HG03520 (cell line): ENCODE measurements around the gene ACAD11.
"Not testable (repeated sequence)": the region's sequence is repeated elsewhere in the genome, so short reads cannot be mapped to it uniquely, and the experiment has no call there.

Experiments used
- ATAC-seq: cut with Tn5 transposase; IDR thresholded peaks from one replicate; pipeline ENCODE4 v1.9.1; 2021; ENCODE audit warnings: mild to moderate bottlenecking, moderate library complexity; ENCODE audit not compliant: unreplicated experiment

The ACAD11 gene

DNA sequence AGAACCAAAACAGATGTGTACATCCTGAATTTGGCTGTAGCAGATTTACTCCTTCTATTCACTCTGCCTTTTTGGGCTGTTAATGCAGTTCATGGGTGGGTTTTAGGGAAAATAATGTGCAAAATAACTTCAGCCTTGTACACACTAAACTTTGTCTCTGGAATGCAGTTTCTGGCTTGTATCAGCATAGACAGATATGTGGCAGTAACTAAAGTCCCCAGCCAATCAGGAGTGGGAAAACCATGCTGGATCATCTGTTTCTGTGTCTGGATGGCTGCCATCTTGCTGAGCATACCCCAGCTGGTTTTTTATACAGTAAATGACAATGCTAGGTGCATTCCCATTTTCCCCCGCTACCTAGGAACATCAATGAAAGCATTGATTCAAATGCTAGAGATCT, 59.0 kb downstream of the ACAD11 start:
- not testable (repeated sequence) for ATAC-seq

DNA sequence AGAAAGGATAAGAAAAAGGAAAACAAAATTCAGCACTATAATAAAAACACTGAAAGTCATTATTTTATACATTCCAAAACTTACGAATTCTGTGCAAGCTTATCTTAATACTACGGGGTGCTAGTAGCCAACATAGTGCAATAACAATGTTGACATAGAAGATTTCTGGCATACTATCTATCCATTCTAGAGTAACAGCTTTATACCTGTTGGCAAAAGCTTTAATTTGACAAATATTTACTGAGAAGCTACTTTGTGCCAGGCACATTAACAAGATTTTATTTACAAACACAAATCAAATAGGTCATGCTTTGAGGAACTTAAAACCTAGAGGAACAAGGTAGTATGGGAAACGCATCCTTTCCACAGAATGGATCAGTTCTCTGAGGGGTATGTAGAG, 61.4 kb downstream of the ACAD11 start:
- no peak for ATAC-seq

DNA sequence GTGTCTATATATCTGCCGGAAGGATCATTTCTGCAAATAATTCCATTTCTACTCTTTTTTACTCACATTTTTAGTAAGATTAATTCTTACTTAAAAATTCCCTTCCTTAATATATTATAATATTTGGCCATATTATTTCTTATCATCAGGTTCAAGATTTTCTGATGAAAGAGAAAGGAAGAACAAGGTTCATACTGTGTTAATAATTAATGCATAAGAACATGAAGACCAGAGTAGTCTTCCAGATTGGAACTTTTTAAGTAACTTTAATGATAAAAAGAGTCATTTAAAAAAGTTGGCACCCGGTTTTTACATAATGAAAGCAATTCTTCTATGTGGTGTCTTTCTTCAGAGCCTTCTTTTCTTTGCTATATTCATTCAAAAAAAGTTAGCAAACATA, 61.9 kb downstream of the ACAD11 start:
- no peak for ATAC-seq

DNA sequence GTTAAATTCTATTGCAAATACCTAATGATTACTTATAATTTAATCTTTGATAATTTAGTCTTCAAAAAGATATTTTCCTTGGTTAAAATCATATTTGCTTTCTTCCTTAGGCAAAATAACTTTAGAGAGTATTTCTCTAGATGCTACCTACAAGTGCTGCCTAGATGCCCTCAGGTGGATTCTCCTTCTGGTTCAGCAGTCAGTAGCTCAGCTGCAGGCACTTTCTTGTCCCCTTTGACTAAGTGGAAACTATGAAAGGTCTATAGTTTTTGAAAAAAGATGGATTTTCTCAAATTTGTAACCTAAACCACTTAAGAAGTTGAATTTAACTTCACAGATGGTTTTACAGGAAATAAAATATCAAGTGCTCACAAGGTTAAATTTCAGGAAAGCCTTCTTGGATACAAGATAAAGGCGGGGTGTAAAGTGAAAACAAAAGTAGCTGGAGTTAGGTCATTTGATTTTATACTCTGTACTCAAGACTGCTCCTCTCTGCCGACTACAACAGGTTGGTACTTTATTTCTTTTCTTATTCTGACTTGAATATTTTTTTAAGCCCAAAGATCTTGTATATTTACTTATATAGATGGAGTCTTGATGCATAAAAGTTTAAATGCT, 62.7 kb downstream of the ACAD11 start, which contains the start of gene ACKR4:
Gene ACKR4 (plus strand): TSS at position 455 of the 618 bp plus-strand sequence. CDS start 3,128 bp downstream, outside the sequence.
- ATAC-seq, result no peak

DNA sequence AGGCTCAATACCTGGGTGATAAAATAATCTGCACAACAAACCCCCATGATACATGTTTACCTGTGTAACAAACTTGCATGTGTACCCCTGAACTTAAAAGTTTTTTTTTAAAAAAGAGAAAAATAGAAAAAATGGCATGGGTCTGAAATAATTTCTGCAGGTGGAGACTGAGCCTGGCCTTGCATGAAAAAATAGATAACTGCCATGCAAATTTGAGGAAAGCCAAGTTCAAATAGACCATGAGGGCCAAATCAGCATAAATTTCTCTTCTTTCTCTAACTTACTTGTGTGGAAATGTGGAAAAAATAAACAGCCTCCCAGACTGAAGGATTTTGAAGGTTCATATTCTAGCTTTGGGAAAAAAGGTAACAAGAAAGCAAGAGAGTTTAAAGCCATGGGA, 63.3 kb downstream of the ACAD11 start:
- no peak for ATAC-seq

DNA sequence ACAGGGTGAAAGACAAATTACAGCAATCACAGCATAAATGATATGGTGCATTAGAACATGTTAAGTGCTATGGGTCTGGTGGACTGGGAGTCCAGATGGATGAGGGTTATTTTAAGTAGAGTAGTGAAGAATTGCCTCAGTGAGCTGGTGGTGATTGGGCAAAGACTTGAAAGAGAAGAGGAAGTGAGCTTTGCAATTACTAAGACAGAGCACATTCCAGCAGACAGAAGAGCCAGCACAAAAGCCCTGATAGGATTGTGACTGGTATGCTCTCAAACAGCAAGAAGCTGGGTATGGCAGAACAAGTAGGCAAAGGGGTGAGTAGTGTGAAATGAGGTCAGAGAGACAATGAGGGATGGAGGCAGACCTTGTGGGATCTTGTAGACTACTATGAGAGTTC, 64.6 kb downstream of the ACAD11 start:
- ATAC-seq, result no peak

DNA sequence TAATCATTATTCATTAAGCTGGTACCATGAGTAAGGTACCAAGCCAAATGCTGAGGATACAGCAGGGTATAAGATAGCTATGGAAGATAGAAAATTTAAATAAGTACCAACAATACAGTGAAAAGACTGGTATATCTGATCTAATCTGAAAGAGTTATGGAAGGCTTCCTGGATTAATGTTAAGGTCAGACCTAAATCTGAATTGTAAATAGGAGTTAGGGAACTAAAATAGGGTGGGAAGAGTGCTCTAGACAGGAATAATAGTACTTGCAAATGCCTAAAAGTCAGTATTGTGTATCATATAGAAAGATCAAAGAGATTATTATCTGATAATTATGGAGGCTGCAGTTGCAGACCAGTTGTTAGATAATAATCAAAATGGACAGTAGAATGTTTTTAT, 65.1 kb downstream of the ACAD11 start:
- no peak for ATAC-seq

DNA sequence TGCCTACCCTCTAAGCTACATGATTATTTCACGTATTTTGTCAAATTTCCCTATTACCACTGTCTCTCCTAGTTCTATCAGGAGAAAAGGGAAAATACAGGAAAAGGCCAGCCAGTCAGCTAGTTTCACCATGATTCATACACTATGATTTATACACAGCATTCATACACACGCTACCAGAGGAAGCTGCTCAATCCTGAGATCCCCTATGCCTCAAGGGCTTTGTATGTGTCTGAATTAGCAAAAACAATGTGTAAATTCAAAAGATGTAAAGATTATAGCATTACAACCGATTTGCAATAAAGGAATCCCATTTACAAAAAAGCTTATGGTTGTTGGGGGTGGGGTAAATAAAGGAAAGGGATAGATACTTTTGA, 65.7 kb downstream of the ACAD11 start:
- ATAC-seq, result no peak

DNA sequence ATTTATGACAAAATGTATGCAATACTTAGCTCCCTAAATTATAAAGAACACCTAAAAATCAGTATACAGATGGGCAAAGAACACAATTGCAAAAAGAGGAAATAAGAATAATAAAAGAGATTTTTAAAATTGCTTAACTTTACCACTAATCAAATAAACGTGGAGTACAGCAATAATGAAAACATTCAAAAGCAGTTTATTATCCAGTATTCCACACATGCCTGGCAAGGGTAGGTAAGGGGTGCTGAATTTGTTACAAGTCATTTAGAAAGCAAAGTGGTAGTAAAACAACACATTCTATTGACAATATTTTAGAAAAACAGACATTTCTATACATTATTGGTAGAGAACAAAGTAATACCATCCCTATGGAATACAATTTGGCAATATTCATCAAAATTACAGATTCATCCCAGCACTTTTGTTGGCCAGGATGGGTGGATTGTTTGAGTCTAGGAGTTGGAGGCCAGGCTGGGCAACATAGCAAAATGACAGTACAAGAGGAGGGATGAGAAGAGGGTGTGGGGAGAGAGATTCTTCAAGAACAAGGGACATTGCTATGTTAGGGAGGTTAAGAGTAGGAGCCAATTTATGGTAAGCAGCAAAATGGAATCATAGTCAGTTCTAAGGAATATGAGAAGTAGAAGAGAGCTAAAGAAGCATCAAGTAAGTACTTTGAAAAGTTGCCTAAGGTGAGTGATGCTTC, 66.2 kb downstream of the ACAD11 start:
- ATAC-seq, result no peak

DNA sequence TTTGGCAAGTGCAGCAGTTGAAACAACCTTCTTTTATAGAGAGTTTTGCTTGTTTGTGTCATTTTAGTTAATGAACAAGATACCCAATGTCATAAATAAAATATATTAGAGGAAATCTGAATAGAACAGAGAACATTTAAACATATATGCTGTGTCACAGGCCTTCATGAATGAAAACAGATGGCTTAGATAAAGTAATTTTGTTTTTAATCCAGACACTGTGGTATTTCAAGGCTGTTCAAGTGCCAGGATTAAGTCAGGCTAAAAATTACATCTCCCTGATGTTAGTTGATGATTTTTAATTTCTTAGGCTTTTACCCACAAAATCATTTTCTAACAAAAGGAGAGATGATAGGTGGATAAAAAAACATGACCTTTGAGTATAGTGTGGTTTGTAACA, 67.4 kb downstream of the ACAD11 start:
- no peak for ATAC-seq

DNA sequence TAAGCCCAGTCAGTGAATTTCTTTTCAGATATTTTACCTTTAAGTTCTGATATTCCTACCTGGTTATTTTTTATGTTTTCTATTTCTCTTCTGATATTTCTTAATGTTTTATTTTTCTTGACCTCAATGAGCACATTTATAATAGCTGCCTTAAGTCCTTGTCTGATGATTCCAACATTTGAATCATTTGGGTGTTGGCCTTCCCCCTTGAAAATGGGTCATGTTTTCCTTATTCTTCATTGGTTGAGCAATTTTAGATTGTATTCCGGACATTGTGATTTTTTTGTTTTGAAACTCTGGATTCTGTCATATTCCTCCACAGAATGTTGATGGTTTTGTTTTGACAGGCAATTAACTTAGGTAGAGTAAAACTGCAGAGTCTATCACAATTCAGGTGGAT, 72.2 kb downstream of the ACAD11 start:
- ATAC-seq, result no peak

DNA sequence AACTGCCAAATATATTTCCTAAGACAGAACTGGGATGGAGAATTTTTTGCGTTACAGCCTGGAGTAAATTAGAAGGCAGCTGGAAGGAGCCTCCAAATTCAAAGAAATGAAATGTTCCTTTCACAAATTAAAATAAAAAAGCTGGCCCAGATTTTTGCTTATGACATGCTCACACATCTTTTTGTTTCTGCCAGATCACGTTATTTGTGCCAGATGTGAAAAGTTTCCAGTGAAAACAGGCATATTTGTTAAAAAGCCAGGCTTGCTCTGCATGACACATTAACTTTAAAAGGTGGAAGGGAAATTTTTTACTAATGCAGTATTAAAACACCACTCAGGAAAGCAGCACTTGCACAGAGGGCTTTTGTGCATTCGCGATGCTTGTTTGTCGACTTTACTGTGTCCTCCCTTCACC, 85.8 kb downstream of the ACAD11 start:
- no peak for ATAC-seq

DNA sequence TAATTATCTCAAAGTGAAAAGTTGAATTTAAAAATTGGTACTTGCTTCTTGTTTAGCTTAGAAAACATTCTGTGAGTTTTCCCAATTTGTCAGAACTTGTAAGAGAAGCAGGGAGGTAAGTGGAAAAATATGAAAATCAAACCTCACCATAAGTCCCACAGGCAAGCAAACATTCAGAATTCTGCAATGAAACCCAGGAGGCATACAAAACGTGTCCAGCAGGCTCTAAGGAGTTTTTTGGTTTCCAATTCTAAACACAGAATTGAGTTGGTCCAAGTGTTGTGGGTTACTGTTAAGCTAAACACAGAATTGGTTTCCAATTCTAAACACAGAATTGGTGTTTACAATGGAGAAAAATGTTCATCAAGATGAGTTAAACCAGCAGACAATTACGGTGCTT, 89.6 kb downstream of the ACAD11 start:
- no peak for ATAC-seq

DNA sequence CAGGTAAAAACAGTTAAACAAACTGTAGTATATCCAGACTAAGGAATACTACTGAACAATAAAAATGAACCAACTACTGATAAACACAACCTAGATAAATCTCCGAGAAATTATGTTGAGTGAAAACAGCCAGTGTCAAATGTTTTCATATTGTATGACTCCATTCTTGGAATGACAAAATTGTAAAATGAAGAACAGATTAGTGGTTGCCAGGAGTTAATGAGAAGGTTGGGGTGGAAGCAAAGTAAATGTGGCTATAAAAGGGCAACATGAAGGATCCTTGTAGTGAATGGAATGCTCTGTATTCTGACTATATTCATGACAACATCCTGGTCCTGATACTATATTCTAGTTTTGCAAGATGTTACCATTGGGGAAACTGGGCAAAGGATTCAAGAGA, 90.0 kb downstream of the ACAD11 start:
- ATAC-seq, result no peak

DNA sequence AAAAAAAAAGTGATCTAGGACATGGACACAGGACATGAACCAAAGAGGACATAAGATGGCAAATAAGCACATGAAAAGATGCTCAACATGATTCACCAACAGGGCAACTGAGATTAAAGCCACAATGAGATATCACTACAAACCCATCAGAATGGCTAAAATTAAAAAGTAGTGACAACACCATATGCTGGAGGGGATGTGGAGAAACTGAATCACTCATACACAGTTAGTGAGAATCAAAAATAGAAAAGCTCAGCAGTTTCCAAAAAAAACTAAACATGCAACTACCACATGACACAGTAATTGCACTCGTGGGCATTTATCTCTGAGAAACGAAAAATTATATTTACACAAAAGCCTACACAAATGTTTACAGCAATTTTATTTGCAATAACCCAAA, 90.5 kb downstream of the ACAD11 start:
- ATAC-seq, result no peak

DNA sequence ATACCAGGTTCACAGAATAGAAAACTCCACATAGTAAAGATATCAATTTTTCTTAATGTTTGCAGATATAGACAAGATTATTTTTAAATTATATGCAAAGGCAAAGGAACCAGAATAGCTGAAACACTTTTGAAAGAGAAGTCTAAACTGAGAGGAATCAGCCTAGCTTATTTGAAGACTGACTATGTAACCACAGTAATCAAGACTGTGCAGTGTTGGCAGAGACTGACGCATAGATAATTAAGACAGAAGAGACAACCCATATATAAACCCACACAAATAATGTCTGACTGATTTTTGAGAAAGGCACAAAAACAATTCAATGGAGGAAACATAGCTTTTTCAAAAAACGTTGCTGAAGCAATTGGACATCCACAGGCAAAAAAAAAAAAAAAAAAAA, 91.2 kb downstream of the ACAD11 start:
- ATAC-seq, result no peak

DNA sequence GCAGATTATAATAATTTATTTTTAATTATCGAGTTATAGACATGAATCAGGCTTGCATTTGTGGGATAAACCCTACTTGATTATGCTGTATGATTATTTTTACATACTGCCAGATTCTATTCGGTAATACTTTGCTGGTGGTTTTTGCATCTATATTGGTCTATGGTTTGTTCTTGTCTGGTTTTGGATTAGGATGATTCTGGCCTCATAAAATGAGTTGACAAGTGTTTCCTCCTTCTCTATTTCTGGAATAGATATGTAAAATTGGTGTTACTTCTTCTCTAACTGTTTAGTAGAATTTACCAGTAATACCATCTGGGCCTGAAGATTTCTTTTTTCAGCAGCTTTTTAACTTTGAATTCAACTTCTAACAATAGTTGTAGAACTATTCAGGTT, 95.5 kb downstream of the ACAD11 start:
- ATAC-seq, result no peak

DNA sequence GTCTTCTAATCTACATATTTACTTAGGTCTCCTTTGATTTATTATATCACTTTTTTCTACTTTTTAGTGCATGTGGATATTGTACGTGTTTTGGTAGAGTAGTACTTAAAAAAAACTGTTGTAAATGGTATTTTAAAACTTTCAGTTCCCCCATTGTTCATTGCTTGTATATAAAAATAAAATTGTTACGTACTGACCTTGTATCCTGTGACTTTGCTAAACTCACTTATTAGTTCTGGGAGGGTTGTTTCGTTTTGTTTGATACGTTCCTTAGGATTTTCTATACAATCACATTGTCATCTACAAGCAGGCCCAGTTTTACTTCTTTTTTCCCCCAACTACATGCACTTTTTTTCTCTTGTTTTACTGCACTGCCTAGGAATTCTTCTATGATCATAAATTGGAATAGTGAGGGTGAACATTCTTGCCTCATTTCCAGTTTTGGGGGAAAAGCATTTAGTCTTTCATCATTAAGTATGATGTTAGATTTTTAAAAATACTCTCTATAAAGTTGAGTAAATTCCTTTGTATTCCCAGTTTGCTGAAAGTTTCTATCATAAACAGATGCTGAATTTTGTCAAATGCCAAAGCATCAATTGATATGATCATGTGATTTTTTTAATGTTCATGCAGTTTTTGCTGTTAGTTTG, 96.1 kb downstream of the ACAD11 start:
- no peak for ATAC-seq

DNA sequence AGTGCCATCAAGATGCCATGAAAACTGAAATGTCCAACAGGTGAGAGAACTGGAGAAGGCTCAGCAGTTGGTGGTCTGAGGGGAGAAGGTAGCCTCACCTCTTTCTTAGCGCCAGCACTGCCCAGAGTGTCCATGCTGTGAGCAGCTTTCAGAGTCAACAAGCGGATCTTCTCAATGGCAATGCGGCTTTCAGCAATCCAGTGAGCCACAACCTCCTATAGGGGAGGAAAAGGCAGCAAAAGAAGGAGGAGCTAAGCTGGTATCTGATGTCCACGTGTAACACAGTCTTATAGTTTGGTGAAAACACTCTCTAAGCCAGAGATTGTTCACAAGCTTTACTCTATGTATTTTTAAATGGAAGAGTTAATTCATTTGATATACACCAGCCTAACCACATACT, 98.6 kb downstream of the ACAD11 start:
- ATAC-seq, result no peak

DNA sequence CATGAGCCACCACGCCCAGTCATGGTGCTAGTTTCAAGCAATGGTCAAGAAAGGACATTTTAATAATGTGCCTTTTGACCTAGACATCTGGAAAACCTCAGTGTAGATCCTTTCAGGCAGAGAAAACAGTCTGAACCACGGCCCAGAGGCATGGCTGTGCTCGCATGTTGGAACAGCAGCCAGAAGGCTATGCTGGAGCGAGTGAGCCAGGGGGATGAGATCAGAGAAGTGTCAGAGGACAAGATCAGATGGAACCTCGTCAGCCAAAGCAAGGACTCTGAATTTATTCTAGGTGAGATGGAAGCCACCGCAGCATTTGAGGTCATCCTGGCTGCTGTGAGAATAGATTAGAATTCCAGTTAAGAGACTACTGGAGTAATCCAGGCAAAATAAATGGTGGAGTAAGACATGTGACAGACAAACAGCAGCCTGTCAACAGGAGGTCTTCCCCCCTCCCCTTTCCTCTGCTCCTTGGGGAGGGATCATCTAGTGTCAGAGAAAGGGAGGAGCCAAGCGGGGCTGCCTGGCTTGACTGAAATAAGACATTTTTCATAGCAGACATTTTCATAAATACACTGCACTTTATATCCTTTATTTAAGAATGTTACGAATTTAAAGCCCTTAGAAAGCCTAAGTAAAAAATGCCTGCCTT, 103.0 kb downstream of the ACAD11 start:
- ATAC-seq, result no peak

DNA sequence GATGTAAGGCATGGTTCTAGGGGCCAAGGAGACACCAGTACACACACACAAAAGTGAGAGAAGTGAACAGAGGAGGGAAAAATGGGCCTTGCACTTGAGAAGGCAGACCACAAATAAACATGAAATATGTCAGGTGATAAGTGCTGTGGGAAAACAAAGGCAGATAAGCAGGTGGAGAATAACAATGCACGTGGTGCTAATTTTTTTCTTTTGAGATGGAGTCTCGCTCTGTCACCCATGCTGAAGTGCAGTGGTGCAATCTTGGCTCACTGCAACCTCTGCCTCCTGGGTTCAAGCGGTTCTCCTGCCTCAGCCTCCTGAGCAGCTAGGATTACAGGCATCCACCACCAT, 103.6 kb downstream of the ACAD11 start:
- not testable (repeated sequence) for ATAC-seq
